B cell (primary cell): ENCODE data around the gene PTCHD4.

Experiments
- CTCF ChIP-seq: fragments of 200-600 bp; IDR thresholded peaks from one replicate; pipeline ENCODE4 v1.8.0; 2022; ENCODE audit warnings: antibody characterized with exemption, mild to moderate bottlenecking
- EZH2 ChIP-seq: IDR thresholded peaks from 2 replicates; pipeline ENCODE4 v1.6.1; 2012; ENCODE audit warnings: borderline replicate concordance, low read depth, mild to moderate bottlenecking, moderate library complexity, low read length; ENCODE audit not compliant: insufficient read depth, poor library complexity, severe bottlenecking

DNA sequence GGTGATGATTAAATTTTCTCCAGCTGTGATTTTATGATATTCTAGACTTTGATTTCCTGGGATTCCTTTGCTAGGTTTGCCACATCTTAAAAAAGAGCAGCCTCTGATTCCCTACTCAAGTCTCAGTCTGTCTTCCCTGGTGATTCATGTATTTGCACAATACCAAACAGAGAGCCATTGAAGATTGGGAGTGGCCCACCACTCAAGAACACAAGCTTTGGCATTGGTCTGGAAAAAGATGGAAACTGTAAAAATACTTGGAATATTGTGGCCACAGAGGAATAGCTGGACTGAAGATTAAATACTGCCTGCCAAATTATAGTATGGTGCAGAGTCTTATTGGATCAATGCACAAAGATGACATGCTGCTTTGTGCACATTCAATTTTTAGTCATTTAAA, 32.9 kb downstream of the PTCHD4 start:
- no peak for TF ChIP-seq EZH2
- TF ChIP-seq CTCF, result no peak
